Measurements from ENCODE around the gene SLC25A12.
A peak's percentile ranks its signal among the peaks of the same experiment; 100 is the strongest.

SLC25A12 gene

DNA sequence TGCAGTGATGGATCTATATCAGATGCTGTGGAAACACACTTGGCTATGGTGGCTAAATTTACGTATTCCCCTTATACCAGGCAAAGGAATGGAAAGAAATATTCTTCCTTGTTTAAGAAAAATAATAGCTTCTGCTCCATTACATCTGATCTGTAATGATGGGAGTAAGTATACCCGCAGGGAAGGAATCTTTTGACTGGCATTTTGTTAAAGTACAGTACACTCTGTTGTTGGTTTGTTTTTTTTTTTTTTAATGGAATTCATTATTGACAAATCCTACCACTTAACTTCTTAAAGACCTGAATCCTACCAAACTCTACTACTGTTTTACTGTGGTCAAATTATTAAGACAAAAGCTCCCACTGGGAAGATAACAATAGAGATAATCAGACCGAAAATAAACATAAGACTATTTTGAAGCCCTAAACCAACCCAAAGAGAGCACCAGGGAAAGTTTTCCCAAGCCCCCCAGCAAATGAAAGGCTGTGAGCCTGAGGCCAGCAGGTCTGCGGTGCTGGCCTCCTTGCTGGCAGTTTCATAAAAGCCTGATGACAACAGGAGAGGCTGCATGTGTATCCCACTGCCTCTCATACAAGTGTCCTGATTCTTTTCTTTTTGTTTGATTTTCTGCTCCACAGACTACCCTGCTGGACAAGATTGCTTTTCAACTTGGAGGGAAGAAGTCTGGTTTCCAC, 101.0 kb downstream of the SLC25A12 start:
- no CpG with 5 or more reads among the region's 4 CpGs for WGBS (ENCODE audit: extremely low coverage, insufficient coverage, insufficient read length)
- H2AFZ ChIP-seq (ENCODE audit: insufficient read depth, low read length, poor library complexity) = no peak overlapping the region
- peaks cover 4% of the 10 kb centered on the region for H3K79me1 ChIP-seq (ENCODE audit: low read length)
- no peak overlapping the region for H3K4me2 ChIP-seq (ENCODE audit: low read length)
- no peak for DNase-seq
- no peak overlapping the region for H3K27ac ChIP-seq (ENCODE audit: low read depth, low read length)
- H2BK120ac ChIP-seq (ENCODE audit: insufficient read depth, low read length, poor library complexity) = no peak overlapping the region
- H4K12ac ChIP-seq (ENCODE audit: low read depth, low read length) = no peak overlapping the region
- H3K14ac ChIP-seq (ENCODE audit: low read length) = no peak overlapping the region
- H4K8ac ChIP-seq (ENCODE audit: low read depth, low read length) = no peak overlapping the region
- H4K91ac ChIP-seq (ENCODE audit: low read depth, low read length) = no peak overlapping the region
- H2BK5ac ChIP-seq (ENCODE audit: low read depth, low read length, poor library complexity) = no peak overlapping the region
- H3K79me2 ChIP-seq (ENCODE audit: control insufficient read depth, insufficient read depth, low read length, poor library complexity) = no peaks in the 10 kb centered on the region
- no peak overlapping the region for H2AK5ac ChIP-seq (ENCODE audit: low read length)
- H2BK12ac ChIP-seq (ENCODE audit: low read length) = no peak overlapping the region
- H3K4me1 ChIP-seq (ENCODE audit: control insufficient read depth in 1 of 2, insufficient read depth in 2 of 2, low read length in 2 of 2) = peaks cover 7 to 15% of the 10 kb centered on the region in 2 experiments
- no peak overlapping the region for H3K23ac ChIP-seq (ENCODE audit: low read length)
- no peak overlapping the region for H3K4me3 ChIP-seq (ENCODE audit: low read depth, low read length)
- no peak overlapping the region for H3K9ac ChIP-seq (ENCODE audit: low read length)
- H3K18ac ChIP-seq (ENCODE audit: low read length) = no peak overlapping the region
- H3K4ac ChIP-seq (ENCODE audit: low read depth, low read length) = no peak overlapping the region
- H3K9me3 ChIP-seq (ENCODE audit: insufficient read depth, low read depth, low read length) = no peaks in the 10 kb centered on the region
- no peaks in the 10 kb centered on the region for H3K27me3 ChIP-seq (ENCODE audit: insufficient read depth, low read length)
- H3K36me3 ChIP-seq (ENCODE audit: control insufficient read depth in 1 of 2, insufficient read depth in 2 of 2, low read length in 2 of 2) = no peaks in the 10 kb centered on the region

- Histone ChIP-seq H2AFZ (ENCODE audit: insufficient read depth, low read length, poor library complexity) (no peak overlapping the region), H3K14ac (ENCODE audit: low read length) (no peak overlapping the region)
- WGBS (ENCODE audit: extremely low coverage, insufficient coverage, insufficient read length) = no CpG with 5 or more reads among the region's 3 CpGs
Measured at GRCh38 chr2:171792157-171792556, 101.9 kb downstream of the SLC25A12 start.

GRCh38 chr2:171791361-171791760, 102.7 kb downstream of the SLC25A12 start:
- Histone ChIP-seq H3K9me3 (ENCODE audit: insufficient read depth, low read depth, low read length) (no peaks in the 10 kb centered on the region), H3K14ac (ENCODE audit: low read length) (no peak overlapping the region), H3K79me2 (ENCODE audit: control insufficient read depth, insufficient read depth, low read length, poor library complexity) (no peaks in the 10 kb centered on the region), H2BK5ac (ENCODE audit: low read depth, low read length, poor library complexity) (no peak overlapping the region), H2BK12ac (ENCODE audit: low read length) (no peak overlapping the region), H4K8ac (ENCODE audit: low read depth, low read length) (no peak overlapping the region), H2AK5ac (ENCODE audit: low read length) (no peak overlapping the region), H3K4me1 (ENCODE audit: control insufficient read depth in 1 of 2, insufficient read depth in 2 of 2, low read length in 2 of 2) (peaks cover 7 to 15% of the 10 kb centered on the region in 2 experiments), H3K36me3 (ENCODE audit: control insufficient read depth in 1 of 2, insufficient read depth in 2 of 2, low read length in 2 of 2) (no peaks in the 10 kb centered on the region), H2AFZ (ENCODE audit: insufficient read depth, low read length, poor library complexity) (no peak overlapping the region), H3K9ac (ENCODE audit: low read length) (no peak overlapping the region), H3K4me3 (ENCODE audit: low read depth, low read length) (no peak overlapping the region), H3K79me1 (ENCODE audit: low read length) (peaks cover 4% of the 10 kb centered on the region), H3K18ac (ENCODE audit: low read length) (no peak overlapping the region), H4K91ac (ENCODE audit: low read depth, low read length) (peak overlapping the region; percentile 30), H3K23ac (ENCODE audit: low read length) (no peak overlapping the region), H3K4ac (ENCODE audit: low read depth, low read length) (no peak overlapping the region), H4K12ac (ENCODE audit: low read depth, low read length) (no peak overlapping the region), H3K4me2 (ENCODE audit: low read length) (no peak overlapping the region), H3K27me3 (ENCODE audit: insufficient read depth, low read length) (no peaks in the 10 kb centered on the region), H3K27ac (ENCODE audit: low read depth, low read length) (no peak overlapping the region), H2BK120ac (ENCODE audit: insufficient read depth, low read length, poor library complexity) (no peak overlapping the region)
- WGBS (ENCODE audit: extremely low coverage, insufficient coverage, insufficient read length) = no CpG with 5 or more reads among the region's 4 CpGs
- DNase-seq = no peak

More at GRCh38 chr2:171792157-171792556, 101.9 kb downstream of the SLC25A12 start:
- Histone ChIP-seq H4K8ac (ENCODE audit: low read depth, low read length) (no peak overlapping the region), H4K12ac (ENCODE audit: low read depth, low read length) (no peak overlapping the region), H3K4me3 (ENCODE audit: low read depth, low read length) (no peak overlapping the region), H3K23ac (ENCODE audit: low read length) (no peak overlapping the region), H3K27ac (ENCODE audit: low read depth, low read length) (no peak overlapping the region), H2BK120ac (ENCODE audit: insufficient read depth, low read length, poor library complexity) (no peak overlapping the region), H3K4ac (ENCODE audit: low read depth, low read length) (no peak overlapping the region), H3K27me3 (ENCODE audit: insufficient read depth, low read length) (no peaks in the 10 kb centered on the region), H2AK5ac (ENCODE audit: low read length) (no peak overlapping the region), H3K4me2 (ENCODE audit: low read length) (no peak overlapping the region), H3K4me1 (ENCODE audit: control insufficient read depth in 1 of 2, insufficient read depth in 2 of 2, low read length in 2 of 2) (peaks cover 7 to 15% of the 10 kb centered on the region in 2 experiments), H2BK5ac (ENCODE audit: low read depth, low read length, poor library complexity) (no peak overlapping the region), H3K79me2 (ENCODE audit: control insufficient read depth, insufficient read depth, low read length, poor library complexity) (no peaks in the 10 kb centered on the region), H2BK12ac (ENCODE audit: low read length) (no peak overlapping the region), H3K36me3 (ENCODE audit: control insufficient read depth in 1 of 2, insufficient read depth in 2 of 2, low read length in 2 of 2) (no peaks in the 10 kb centered on the region), H3K79me1 (ENCODE audit: low read length) (peaks cover 4% of the 10 kb centered on the region), H3K9me3 (ENCODE audit: insufficient read depth, low read depth, low read length) (no peaks in the 10 kb centered on the region), H3K18ac (ENCODE audit: low read length) (no peak overlapping the region), H3K9ac (ENCODE audit: low read length) (no peak overlapping the region), H4K91ac (ENCODE audit: low read depth, low read length) (no peak overlapping the region)
- DNase-seq = no peak

DNA sequence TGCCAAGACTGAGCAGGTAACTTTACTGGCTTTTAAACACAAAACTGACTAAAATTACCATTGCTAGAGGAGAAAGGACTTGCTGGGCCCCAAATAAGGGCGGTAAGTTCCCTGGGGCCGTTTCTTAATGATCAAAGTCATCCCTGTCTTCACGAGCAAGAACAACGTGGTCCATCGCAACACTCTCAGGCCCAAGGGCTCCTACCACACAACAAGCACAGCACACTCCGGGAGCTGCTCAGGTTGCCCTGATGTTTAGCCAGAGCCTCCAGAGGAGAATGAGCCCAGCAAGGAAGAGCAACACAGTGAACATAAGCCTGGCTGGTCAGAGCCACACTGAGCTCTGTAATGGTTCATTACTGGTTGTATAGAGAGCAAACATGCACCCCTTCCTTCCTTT, 104.1 kb downstream of the SLC25A12 start:
- no peak overlapping the region for H3K4ac ChIP-seq (ENCODE audit: low read depth, low read length)
- no peak overlapping the region for H2BK5ac ChIP-seq (ENCODE audit: low read depth, low read length, poor library complexity)
- peaks cover 0 to 3% of the 10 kb centered on the region in 2 experiments for H3K36me3 ChIP-seq (ENCODE audit: control insufficient read depth in 1 of 2, insufficient read depth in 2 of 2, low read length in 2 of 2)
- no peak overlapping the region for H2AFZ ChIP-seq (ENCODE audit: insufficient read depth, low read length, poor library complexity)
- WGBS (ENCODE audit: extremely low coverage, insufficient coverage, insufficient read length) = no CpG with 5 or more reads among the region's 6 CpGs
- H3K4me3 ChIP-seq (ENCODE audit: low read depth, low read length) = no peak overlapping the region
- no peak overlapping the region for H3K9ac ChIP-seq (ENCODE audit: low read length)
- no peak overlapping the region for H4K12ac ChIP-seq (ENCODE audit: low read depth, low read length)
- no peaks in the 10 kb centered on the region for H3K9me3 ChIP-seq (ENCODE audit: insufficient read depth, low read depth, low read length)
- no peak for DNase-seq
- no peak overlapping the region for H2BK12ac ChIP-seq (ENCODE audit: low read length)
- H3K27ac ChIP-seq (ENCODE audit: low read depth, low read length) = no peak overlapping the region
- no peaks in the 10 kb centered on the region for H3K27me3 ChIP-seq (ENCODE audit: insufficient read depth, low read length)
- no peak overlapping the region for H2AK5ac ChIP-seq (ENCODE audit: low read length)
- H4K8ac ChIP-seq (ENCODE audit: low read depth, low read length) = no peak overlapping the region
- H2BK120ac ChIP-seq (ENCODE audit: insufficient read depth, low read length, poor library complexity) = no peak overlapping the region
- no peaks in the 10 kb centered on the region for H3K79me2 ChIP-seq (ENCODE audit: control insufficient read depth, insufficient read depth, low read length, poor library complexity)
- H3K4me2 ChIP-seq (ENCODE audit: low read length) = no peak overlapping the region
- no peak overlapping the region for H3K14ac ChIP-seq (ENCODE audit: low read length)
- peaks cover 6 to 10% of the 10 kb centered on the region in 2 experiments for H3K4me1 ChIP-seq (ENCODE audit: control insufficient read depth in 1 of 2, insufficient read depth in 2 of 2, low read length in 2 of 2)
- no peak overlapping the region for H4K91ac ChIP-seq (ENCODE audit: low read depth, low read length)
- no peak overlapping the region for H3K23ac ChIP-seq (ENCODE audit: low read length)
- peaks cover 3% of the 10 kb centered on the region for H3K79me1 ChIP-seq (ENCODE audit: low read length)
- H3K18ac ChIP-seq (ENCODE audit: low read length) = no peak overlapping the region

Measured in trophoblast cell (in vitro differentiated cells and primary cell).